ENCODE results near the gene MARCOL.

The MARCOL gene, protein sequence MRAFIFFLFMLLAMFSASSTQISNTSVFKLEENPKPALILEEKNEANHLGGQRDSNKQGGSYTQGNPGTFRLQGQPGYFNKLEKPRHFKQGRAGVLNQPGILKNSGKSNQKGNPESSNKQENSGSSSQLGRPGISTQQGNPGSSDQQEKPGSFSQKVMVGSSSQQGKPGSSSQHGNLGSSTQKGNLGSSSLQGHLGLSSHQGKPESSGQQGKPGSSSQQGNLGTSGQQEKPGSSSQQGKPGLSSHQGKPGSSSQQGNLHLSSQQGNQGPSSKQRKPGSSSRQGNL

DNA sequence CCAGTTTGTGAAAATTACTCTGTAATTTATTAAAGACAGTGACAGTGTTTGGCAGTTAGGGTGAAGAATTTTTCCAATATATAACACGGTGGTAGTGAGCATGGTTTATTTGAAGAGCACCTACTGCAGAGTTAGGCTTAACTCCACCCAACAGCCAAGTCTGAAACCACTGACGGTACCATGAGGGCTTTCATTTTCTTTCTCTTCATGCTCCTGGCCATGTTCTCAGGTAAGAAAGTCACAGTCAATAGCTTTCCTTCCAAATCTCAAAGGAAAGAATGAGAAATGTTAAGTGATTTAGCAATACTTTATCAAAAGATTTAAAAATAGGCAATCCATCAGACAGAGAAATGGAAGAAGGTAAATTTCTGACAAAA lies at the start of gene MARCOL:
Gene MARCOL (plus strand): TSS at position 108 of the 377 bp plus-strand sequence. CDS start 73 bp downstream, at position 181.
- DNase-seq (ENCODE audit: low spot score), result no peak

DNA sequence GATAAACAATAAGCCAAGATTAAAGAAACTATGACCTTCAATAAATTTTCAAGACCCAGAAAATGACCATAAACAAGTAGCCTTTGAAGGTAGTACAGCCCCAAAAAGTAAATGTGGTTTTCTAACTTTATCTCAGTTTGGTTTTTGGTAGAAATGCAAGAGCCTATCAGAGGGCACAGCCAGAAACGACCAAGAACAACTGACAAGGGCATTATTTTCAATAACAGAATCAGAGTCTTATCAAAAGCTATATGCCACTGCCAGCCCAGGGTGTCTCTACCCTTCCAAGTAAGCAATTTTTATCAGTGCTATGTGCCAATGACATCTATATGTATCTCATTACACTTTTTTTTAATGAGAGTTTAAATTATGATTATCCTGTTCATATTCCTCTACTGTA lies 47.3 kb upstream of the MARCOL start:
- no peak for DNase-seq (ENCODE audit: low spot score)

DNA sequence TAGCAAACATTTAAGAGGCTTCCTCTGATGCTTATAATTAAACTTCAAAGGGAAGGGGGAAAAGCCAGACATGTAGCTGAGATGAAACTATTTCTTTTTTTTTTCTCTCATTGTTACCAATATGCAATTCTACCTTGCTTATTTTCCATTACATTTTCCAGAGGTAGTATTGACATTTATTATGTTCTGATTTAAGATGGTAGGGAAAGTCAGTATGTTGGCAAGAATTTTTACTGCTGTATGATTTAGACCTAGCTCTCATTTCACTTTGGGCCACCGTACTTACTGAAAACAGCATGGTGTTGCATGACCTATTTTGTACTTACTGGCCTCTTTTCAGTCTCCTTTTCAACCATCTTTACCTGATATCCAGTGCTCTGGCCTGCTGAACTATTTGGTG lies 45.1 kb upstream of the MARCOL start:
- DNase-seq (ENCODE audit: low spot score), result no peak

DNA sequence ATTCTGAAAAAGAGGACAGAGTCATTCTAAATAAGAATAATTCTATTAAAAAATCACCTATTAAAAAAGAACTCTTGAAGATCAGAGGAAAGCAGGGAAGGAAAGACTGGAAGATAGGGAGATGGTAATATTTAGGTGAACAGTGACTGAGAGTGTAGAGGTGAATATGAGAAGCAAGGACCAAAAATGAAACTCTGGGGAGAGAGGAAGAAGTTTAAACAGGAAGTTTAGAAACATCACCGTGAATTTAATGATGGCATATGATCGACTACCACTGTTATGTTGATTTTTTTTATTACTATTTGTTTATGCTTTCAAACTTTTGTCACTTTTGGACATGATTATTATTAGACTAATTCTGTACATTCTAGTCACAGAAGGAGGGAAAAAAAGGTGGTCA lies 37.2 kb upstream of the MARCOL start:
- DNase-seq (ENCODE audit: low spot score), result no peak

DNA sequence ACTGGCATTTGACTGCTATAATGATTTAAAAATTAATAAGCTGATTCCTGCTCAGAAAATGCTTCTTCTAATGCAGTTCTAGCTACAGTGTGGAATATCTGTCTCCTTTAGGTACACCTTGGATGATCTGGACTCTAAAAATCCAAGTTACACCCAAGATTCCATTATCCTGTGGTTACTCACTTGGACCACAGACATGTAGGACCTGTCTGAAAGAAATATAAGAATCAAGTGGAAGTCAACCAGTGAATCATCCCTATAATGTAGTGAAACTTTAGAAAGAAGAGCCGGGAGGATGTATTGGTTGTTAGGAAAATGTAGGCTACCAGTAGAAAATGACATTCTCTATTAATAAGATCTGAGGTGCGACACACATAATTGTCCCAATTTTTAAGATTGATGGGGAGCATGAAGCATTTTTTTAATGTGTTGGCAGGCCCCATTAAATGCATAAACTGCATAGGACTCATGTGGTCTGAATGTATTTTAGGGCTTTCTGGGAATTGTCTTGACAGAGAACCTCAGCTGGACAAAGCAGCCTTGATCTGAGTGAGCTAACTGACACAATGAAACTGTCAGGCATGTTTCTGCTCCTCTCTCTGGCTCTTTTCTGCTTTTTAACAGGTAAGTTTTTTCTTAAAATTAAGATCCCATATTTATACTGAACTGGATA lies 35.7 kb upstream of the MARCOL start, which contains the start of gene SPINK6:
Gene SPINK6 (plus strand): TSS at position 512 of the 673 bp plus-strand sequence. CDS start 55 bp downstream, at position 567.
- no peak for DNase-seq (ENCODE audit: low spot score)

DNA sequence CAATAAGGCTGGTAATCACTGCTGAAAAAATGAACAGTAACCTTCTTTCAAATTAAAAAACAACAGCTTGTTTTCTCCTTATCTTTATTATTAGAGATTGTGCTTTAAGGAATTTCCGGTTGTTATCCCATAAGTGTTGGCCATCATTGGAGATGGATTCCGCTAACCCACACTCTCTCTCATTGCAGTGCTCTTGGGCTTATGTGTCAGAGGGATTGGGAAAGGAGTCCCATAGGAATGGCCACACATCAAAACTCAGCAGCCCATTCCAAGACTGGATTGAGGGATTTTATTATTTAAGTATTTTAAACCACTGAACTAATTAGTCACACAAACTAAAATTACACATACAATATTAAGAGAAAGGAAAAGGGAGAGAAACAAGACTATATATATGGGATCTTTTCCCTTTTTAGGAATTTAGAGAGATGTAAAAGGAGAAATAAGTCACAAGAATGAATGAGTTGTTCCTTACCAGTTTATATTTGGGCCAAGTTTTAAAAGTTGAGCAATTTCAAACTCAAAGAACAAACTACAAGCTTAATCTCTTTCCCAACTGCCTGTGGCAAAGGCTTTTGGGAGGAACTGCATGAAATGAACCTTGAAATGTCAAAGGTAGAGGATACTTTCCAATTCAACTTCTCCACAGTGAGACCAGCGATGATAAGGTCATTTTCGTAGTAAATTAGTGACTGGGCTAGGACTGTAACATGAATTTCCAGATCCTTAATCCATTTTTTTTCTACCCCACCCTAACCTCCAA lies 33.1 kb upstream of the MARCOL start:
- DNase-seq (ENCODE audit: low spot score), result no peak

DNA sequence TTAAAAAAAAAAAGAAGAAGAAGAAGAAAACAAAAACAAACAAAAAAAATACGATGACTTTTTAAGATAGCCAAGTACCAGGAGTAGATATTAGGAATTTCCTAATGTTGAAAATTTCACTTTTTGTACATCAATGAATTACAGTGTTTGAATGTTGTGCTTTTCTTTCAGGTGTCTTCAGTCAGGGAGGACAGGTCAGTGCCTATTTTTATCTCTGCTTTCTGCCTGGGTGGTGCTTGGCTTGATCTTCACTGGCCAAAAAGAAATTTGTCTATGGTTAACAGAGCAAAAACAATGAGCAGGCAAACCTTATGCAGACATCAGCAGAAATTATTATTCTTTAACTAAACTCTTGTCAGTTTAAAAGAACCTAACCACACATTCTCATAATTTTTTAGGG lies 32.5 kb upstream of the MARCOL start:
- no peak for DNase-seq (ENCODE audit: low spot score)

DNA sequence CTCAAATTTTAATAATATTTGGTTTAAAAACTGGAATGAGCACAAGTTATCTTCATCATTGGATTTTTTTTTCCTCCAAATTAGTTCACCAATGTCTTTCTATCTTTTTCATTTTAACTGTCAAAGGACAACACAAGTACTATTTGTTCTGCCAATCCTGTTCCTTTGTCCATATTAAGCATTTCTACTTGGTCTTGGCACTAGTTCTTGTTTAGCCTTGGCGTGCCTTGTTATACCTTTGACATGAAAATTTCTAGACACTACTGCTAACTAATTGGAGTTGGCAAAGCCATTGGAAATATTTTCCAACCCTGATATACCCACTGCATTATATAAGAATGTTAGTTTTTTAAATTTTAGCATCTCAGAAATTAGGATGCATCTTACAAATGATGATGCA lies 31.7 kb upstream of the MARCOL start:
- peak; percentile 16 for DNase-seq (ENCODE audit: low spot score)

DNA sequence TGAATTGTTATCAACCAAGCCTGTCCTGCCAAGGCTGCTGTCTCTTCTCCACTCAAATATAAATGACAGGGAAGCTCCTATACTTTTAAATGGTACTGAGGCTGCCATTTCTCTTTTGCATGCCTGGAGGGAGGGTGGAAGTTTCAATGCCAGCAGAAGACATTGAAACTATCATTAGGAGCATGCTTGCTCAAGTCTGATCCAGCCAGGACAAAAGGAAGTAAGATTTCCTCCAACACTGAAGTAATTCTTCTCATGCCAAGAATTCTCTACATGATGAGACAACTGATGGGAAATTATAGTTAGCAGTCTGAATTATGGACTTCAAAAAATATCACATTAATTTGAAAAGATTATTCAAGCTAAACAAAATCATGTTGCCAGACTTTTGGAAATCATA lies 30.1 kb upstream of the MARCOL start:
- no peak for DNase-seq (ENCODE audit: low spot score)

DNA sequence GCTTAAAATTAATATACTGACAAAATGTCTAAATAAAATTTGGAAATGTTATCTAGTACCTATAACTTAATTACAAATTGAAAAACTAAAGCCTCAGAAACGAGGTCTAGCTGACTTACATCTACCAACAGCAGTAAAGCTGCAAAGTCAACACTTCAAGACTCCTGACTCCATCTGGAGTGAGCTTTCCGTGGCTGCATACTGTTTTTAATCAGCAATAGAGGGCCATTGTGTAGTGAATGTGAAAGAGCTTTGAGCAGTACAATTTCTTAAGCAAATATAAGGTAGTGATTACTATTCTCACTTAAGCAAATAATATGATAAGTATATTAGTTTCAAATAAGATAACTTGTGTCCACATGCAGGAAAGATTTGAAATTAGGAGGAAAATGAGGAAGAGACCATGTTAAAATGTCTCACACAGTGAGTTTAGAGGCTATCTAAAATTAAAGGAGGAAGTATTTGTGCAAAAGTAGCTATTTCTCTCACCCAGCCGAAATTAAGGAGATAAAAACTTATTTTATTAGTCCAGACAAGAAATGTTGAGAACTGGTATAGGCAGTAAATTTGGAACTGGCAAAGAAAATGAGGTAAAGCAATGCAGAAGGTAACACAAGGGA lies 29.1 kb upstream of the MARCOL start:
- no peak for DNase-seq (ENCODE audit: low spot score)

DNA sequence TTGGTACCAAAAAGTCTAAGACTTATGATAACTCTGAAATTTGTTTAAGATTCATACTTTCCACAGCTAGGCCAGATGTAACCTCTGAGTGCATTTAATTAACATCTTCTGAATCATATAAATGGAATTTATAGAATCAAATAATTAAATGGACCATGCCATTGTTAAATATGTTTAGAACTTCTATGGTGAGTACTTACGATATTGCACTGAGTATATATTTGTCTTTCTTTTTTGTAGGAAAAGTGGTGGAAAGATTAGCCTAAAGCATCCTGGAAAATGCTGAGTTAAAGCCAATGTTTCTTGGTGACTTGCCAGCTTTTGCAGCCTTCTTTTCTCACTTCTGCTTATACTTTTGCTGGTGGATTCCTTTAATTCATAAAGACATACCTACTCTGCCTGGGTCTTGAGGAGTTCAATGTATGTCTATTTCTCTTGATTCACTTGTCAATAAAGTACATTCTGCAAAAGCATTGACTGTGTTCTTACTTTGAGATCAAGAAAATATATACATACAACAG lies 23.6 kb upstream of the MARCOL start:
- DNase-seq (ENCODE audit: low spot score), result no peak

DNA sequence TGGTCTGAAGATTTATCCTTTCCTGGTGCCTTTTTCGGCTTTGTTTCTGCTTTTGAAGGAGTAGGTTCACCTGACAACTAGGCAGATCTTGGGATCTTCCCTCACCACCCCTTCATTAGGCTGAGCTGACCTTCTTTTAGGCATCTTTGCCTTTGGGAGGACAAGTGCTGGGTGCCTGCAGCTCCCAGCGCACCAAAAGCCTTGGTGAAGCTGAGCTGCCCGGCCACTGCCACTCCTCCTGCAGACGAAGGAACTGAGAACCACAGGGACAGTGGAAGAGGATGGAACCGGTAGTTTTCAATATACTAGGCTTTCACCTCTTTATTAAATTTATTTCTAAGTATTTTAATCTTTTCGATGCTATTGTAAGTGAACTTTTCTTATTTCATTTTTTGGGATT lies 16.8 kb upstream of the MARCOL start:
- no peak for DNase-seq (ENCODE audit: low spot score)

DNA sequence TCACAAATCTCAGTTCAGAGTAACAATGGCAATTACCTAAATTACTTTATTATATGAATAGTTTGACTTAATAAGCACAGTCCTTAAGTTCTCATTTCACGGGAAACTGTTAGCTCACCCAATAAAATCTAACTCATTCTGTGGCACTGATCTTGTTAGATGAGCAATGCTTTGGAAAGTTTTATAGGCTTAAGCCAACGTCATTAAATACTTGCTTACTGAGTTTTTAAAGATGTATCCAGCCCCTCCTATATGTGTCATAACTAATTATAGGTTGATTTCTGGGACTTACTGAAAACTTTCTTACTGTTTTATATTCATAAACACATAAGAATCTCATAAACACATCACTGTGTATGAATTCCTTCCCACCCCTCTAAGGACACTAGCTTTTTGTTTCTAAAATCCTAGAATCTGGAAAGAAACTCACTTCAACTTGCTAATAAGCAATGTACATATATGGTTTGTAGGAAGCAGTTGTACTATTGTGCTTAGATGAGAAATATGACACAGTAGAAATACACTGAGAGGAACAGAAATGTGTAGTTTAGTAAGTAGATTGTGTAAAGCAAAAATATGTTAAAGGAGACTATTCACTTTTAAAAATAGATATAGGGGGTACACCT lies 14.1 kb upstream of the MARCOL start:
- no peak for DNase-seq (ENCODE audit: low spot score)

DNA sequence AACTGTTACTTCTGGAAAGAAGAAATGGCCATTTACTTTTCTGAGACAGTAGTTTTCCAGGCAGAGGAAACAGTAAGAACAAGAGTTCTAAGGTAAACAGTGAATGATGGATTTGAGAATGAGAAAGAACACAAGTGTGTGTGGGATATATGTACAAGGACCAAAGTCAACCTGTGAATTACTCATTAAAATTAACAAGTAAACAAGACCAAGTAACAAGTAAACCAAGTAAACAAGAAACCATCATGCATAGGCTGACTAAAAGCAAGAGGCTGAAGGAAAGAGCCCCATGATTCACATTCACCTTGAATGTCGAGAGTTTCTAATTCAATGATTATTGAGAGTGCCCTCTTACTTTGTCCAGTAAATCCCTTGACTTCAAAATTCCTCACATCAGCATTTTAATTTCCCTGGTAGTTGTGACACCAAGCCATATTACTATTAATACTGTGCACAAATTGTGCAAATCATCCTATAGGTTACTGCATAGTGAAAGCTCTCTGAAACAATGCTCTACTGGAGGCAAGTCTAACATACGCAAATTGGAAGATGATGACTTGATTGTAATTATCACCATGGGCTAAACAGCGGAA lies 9.8 kb upstream of the MARCOL start:
- DNase-seq (ENCODE audit: low spot score), result no peak

DNA sequence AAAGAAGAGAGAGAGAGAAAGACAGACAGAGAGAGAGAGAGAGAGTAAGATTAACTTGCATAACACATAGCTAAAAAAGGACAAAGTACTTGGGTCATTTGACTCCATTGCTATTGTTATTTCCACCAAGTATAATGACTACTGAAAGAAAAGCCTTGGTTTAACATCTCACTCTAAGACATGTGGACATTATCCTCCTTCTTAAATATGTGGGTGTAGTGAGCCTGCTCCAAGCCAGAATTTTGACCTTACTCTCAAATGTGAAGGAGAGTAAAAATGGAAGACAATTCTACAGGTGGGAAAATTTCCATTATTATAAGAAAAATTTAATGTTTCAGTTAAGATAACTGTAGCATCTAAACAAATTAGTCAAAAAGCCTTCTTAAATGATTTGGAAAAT lies 8.5 kb upstream of the MARCOL start:
- no peak for DNase-seq (ENCODE audit: low spot score)

DNA sequence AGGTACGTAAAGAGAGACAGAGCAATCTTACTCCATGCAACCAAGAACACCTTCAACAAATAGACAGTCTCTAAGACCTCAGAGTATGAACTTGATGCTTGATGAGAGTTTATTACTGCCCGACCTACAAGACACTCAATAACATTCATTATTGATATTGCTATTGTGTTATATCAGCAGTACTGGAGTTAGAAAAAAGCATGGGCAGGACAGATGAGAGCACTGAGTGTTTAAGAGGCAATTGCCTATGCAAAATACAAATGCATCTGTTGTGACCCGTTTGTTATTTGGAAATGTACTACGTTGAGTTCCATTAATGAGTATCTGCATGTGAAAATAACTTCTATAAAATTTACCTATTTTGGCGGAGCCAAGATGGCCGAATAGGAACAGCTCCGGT lies 8.1 kb upstream of the MARCOL start:
- no peak for DNase-seq (ENCODE audit: low spot score)

DNA sequence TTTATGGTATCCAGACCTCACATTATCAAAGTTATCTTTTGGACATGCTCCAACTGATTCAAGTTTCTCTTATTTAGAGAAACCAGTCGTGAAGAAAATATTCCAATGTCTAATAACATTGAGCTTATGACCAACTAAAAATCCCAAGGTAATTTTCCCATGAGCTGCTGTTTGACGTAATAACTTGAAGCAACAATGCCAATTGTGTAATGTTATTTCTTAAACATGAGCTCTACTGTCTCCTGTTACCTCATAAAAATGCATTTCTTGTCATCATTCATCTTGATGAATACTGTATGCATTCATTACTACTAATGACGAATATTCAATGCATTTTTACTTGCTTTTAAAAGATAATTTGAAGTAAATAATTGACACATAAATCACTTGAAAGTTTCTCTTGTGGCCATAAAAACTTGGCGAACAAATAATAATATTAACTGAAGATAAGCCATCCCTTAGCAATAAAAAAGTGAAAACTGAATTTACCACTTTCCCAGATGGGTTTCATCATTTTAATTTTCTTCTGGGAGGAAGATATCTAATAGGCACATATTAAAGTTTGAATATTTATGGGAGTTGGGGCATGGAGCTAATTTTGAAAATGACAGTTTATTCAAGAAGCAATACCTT lies 424 bp upstream of the MARCOL start:
- DNase-seq (ENCODE audit: low spot score), result no peak

DNA sequence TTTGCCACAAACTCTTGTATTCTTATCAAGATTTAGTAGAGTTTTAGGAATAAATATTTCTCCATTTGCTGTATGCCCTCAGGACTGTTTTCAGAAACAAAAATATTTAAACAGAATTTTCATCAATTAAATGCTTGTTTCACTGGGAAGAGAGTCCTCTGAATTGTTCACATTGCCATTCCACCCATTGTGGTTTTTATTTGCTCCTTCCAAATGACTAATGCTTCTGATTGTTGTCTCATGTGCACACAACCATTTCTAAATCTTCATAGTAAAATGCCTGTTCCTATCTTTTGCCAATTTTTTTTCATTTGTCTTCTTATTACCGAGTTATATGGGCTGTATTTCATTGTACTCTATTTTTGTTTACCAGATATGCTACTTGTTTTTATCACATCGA lies 10.6 kb downstream of the MARCOL start:
- no peak for DNase-seq (ENCODE audit: low spot score)

DNA sequence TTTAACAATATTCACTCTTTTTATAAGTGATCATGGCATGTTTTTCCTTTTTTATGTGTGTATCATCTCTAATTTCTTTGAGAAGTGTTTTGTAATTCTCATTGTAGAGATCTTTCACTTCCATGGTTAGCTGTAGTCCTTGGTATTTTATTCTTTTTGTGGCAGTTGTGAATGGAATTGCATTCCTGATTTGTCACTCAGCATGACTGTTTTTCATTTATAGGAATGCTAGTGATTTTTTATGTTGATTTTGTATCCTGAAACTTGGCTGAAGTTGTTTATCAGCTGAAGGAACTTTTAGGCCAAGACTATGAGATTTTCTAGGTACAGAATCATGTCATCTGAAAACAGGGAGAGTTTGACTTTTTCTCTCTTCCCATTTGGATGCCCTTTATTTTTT lies 17.1 kb downstream of the MARCOL start:
- no peak for DNase-seq (ENCODE audit: low spot score)

DNA sequence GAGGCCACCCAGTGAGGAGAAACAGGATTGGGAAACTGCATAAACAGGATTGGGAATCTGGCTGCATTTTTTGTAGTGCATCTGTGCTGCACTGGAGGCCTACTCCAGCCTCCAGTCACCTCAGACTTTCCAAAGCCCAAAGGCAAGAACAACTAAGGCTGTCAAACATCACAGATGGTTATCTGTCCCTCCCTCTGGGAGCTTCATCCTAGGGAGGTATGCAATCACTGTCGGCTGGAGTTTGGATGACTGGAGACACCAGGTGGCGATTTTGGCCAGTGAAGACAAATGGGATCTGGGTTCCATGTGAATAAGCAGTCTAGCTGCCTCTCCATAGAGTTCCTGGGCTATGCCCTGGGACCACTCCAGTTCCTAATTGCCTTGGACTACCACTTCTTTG lies 21.0 kb downstream of the MARCOL start:
- no peak for DNase-seq (ENCODE audit: low spot score)

DNA sequence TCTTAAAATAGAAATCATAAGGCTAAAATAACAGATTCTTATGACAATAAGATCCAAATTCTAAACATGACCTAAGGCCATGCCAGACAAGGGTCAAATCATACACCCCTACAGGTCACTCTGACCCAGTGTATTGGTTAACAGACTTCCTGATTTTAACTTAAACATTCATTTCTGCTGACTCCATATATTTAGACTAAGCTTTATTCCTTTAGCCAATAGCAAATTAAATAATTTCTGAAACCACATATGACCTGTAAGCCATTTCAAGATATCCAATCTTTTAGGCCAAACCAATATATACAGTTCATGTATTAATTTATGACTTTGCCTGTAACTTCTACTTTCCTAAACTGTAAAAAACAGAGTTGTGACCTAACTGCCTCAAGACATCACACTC lies 22.9 kb downstream of the MARCOL start:
- DNase-seq (ENCODE audit: low spot score), result no peak

Measured in globus pallidus (tissue), 1 donor.